A172 (cell line): ENCODE results near the gene DCC. TPM values are rescaled to one million over a fixed set of nuclear protein-coding genes. Genes with fewer than 3 reads are reported as not detected.

Experiments used
- DNase-seq: peaks from one replicate; pipeline ENCODE4 v3.0.0-alpha.2; 2015; ENCODE audit warnings: low spot score
- total RNA-seq: library from RNA; depleted of rRNA; stranded (reverse); fragments of >200 nt; shearing (Covaris generic); gene quantifications from 2 replicates; pipeline ENCODE4 v1.2.3, GENCODE V29; 2014

DCC gene
- total RNA-seq, 1 experiment from 2014 or later, result 0.03 TPM

DNA sequence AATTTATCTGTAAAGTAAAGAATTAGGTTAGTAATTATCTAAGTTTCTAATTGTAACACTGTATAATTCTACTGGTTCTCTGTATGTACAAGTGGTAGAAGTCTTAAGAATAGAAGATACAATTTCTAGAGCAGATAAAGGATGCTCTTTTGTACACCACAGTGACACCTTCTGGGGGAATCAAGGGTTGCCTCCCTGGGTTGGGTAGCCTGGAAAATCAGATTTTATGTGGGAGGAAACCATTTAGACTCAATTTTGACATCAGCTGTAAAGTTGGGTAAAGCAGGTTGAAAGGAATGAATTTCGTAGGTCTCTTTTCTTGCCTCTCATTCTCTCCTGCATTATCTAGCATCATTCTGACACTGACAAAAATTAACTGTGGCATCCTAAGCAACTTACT lies 354.8 kb downstream of the DCC start:
- no peak for DNase-seq

DNA sequence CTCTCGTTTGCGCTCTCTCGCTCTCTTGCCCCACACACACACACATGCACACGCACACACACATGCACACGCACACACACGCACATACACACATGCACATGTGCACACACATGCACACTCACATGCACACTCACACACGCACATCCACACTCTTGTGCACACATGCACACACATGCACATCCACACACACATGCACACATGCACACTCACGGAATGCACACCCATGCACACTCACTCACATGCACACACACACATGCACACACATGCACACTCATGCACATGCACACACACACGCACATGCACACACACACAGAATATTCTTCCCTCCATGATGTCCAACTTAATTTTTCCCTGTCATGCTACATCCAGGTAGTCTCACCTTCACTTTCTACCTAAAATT lies 360.1 kb downstream of the DCC start:
- DNase-seq, result no peak

DNA sequence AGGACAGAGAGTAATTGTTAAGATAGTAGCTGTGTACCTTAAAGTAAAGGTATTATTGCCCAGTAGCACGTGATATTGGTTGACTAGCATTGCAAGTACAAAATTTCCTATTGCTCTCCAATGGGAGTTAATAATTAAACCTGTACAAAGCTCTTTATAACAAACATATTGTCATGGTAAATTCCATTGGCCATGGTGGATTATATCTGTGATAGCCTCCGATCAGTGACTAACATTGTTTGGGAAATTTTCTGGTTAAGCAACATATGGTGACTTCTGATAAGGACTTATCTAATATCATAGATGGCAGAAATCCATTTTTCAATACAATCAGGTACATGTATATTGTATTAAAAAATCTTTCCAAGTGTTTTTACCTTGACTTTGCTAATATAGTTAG lies 360.8 kb downstream of the DCC start:
- no peak for DNase-seq

GRCh38 chr18:52701219-52701935 lies 361.4 kb downstream of the DCC start:
- no peak for DNase-seq

DNA sequence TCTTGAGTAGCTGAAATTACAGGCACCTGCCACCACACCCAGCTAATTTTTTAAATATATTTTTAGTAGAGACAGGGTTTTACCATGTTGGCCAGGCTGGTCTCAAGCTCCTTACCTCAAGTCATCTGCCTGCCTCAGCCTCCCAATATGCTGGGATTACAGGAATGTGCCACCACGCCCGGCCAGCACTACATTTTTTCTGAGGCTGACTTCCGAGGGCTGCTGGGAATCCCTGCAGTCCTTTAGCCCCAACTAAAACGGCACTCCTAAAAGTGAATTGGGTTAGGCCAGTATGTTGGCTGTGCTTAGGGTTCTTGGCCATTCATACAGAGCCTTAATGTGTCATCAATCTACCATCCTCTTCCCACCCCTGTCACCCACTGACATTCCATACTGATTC lies 375.4 kb downstream of the DCC start:
- no peak for DNase-seq

DNA sequence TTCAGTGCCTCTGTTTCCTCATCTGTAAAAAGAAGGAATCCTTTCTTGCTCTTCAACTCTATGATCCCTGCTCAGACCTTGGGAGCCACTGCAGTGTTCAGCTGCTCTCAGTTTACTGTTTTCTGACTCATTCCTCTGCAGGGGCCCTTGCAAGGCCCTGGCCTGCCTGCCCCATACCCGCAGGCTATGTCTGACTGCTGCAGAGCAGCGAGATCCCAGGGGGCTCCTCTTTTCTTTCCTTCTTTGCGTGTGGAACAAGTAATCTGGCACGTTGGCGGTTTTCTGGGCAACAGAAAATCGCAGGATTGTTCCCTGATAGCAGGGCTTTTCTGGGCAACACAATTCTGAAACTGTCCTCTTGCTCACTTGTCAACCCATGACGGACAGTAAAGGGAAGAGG lies 376.0 kb downstream of the DCC start:
- no peak for DNase-seq

GRCh38 chr18:52716973-52717372 lies 377.0 kb downstream of the DCC start:
- DNase-seq, result peak; percentile 7

DNA sequence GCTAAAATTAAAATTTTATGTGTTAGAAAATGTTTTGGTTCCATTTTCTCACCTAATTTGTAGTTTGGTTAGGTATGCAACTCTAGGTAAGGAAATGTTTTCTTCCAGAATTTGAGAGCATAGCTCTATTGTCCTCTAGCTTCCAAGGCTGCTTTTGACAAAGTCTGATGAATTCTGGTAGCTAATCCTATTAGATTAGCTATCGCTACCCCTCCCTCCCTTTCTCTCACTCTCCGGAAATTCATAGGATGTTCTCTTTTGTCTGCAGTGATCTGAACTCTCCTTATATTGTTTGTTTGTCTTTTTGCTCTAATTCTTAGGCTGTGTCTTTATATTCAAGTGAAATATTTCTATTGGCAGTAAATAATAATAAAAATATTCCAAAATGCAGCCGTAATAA lies 382.9 kb downstream of the DCC start:
- DNase-seq, result no peak

DNA sequence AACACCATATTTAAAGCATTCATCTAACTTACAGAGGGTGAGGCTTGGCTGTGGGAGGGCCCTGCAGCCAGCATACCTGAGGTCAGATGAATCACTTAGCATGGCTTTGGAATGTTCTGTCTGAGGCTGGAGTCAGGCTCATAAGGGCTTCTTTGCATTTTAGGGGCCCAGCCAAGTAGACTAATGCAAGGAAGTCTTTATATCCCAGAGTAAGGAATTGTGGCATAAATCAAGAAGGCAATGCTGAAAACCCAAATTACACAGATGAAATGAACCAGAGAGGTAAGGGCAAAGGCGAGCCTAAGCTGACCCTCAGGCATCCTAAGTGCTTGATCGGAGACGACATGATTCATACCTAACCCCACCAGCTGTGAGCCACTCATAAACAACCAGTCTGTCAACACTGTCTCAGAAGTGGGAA lies 383.6 kb downstream of the DCC start:
- DNase-seq, result no peak

GRCh38 chr18:52730972-52731619 lies 391.1 kb downstream of the DCC start:
- no peak for DNase-seq

DNA sequence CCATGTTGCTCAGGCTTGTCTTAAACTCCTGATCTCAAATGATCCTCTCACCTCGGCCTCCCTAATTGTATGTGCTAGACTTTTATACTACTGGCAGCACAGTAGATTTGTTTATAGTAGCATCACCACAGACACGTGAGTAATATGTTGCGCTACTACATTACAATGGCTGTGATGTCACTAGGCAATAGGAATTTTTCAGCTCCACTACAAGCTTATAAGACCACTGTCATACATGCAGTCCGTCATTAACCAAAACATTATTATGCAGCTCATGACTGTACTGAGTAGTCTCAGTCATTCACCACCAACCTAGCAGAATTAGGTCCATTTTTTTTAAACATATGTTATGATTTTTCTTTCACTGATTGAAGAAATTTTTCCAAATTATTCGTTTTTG lies 398.9 kb downstream of the DCC start:
- no peak for DNase-seq

- DNase-seq, result no peak
These were observed 407.0 kb downstream of the DCC start for GRCh38 chr18:52746986-52747385.

DNA sequence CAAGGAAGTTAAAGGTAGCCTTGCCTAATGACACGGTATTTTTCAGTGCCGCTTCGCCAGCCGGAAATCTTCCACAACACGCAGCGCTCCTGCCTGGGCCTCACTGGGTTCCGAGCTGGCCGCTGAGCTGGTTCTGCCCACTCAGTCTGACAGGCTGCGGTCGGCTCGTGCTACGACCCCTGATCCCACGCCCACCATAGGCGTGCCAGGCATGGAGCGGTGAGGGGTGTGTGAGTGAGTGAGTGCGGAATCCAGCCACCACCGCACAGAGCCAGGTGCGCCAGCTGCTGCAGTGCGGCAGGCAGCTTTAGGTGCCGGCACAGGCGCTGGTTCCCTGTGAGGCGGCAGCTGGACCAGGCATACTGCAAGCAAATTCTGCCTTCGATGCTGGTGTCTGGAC lies 407.9 kb downstream of the DCC start:
- no peak for DNase-seq

- DNase-seq, result no peak
These were observed 408.3 kb downstream of the DCC start for GRCh38 chr18:52748343-52748742.

- no peak for DNase-seq
These were observed 409.5 kb downstream of the DCC start for GRCh38 chr18:52749542-52749941.

DNA sequence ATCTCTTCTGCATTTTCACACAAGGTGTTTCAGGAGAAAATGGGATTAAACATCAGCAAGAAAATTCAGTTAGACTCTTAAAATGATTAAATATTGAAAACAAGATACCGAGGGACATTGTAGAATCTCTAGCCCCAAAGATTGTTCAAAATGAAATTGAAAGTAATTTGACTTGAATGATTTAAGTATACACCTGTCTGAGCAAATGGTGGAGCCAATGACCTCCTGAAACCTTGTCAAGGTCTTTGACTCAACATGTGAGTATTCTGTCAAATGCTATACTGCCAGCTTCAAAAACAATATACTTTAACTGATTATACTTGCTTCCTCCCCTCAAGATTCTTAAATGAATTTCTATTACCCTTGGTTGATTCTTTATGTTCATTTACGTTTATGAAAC lies 411.0 kb downstream of the DCC start:
- DNase-seq, result no peak

- DNase-seq, result peak; percentile 7
These were observed 424.3 kb downstream of the DCC start for GRCh38 chr18:52764316-52764715.

- DNase-seq, result no peak
These were observed 426.1 kb downstream of the DCC start for GRCh38 chr18:52766002-52766545.

DNA sequence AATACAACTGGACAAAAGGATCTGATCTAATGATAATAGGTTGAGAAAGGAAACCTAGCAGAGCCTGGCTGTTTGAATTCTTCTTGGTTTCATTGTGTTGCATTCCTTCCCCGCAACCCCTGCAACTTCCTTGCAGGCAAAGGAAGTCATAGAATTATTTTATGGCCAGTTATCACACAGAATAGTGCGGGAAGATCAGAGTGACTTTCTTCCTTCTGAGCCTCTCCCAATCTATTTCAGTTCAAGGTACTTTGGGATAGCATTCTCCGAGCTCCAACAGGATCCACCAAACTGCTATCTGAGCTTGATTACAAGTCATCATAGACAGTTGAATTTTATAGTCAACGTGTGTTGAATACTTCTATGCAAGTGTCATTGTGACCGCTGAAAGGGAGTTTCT lies 441.1 kb downstream of the DCC start:
- DNase-seq, result no peak

GRCh38 chr18:52791321-52791720 lies 451.3 kb downstream of the DCC start:
- DNase-seq, result no peak

DNA sequence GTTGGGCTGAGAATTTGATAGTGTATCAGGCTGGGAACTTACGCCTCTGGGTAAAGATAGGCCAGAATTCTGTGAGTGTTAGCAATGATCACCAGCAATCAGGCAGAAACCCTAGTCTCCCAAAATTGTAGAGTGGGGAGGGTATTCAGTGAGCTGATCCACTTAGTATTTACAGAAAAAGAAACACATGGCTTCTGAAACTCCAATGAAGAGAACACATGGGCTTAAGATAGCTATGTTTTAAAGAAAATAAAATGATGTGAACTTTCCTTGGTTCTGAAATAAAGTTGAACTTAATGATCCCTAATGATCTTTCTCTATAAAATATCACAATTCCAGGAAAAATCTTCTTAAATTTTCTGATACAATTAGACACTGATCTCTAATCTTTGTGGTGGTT lies 472.8 kb downstream of the DCC start:
- DNase-seq, result no peak

- DNase-seq, result no peak
These were observed 473.8 kb downstream of the DCC start for GRCh38 chr18:52813635-52814416.

- no peak for DNase-seq
These were observed 475.7 kb downstream of the DCC start for GRCh38 chr18:52815651-52816050.
